MCF 10A (cell line): Measurements from ENCODE around the gene IRAK2. TPM values are rescaled to one million over a fixed set of nuclear protein-coding genes. Genes with fewer than 3 reads are reported as not detected.

Source experiments
- BruUV-seq: library from RNA; stranded (reverse); fragments of 400-500 nt; replicated peaks from 2 replicates; lab custom pipeline; 2021; lab: Mats Ljungman, UMichigan
- CTCF ChIA-PET: fragments of 300-600 bp; sonication (Branson Sonifier 250); formaldehyde crosslinking; extraction: SDS; loops from one replicate; lab custom pipeline; 2021; ENCODE audit warnings: antibody characterized with exemption, inconsistent platforms; lab: Yijun Ruan, JAX
- POLR2A ChIA-PET: fragments of 300-600, 350-650 bp; sonication (Branson Sonifier 250); formaldehyde crosslinking; extraction: SDS; loops from one replicate; lab custom pipeline; 2020; ENCODE audit warnings: antibody characterized with exemption, inconsistent platforms; lab: Yijun Ruan, JAX
- DNase-seq: peaks from one replicate; pipeline ENCODE4 v3.0.0-alpha.2; 2018; ENCODE audit not compliant: unreplicated experiment
- H3K27ac Mint-ChIP-seq: one replicate; pipeline ENCODE4 v1.8.0; 2022; ENCODE audit warnings: mild to moderate bottlenecking, low read depth, mixed read lengths; ENCODE audit not compliant: unreplicated experiment
- H3K27me3 Mint-ChIP-seq: one replicate; pipeline ENCODE4 v1.8.0; 2022; ENCODE audit warnings: mixed read lengths; ENCODE audit not compliant: insufficient read depth, unreplicated experiment
- H3K36me3 Mint-ChIP-seq: one replicate; pipeline ENCODE4 v1.8.0; 2022; ENCODE audit warnings: mild to moderate bottlenecking, moderate library complexity, mixed read lengths; ENCODE audit not compliant: insufficient read depth, unreplicated experiment
- H3K4me1 Mint-ChIP-seq: one replicate; pipeline ENCODE4 v1.8.0; 2022; ENCODE audit warnings: mixed read lengths; ENCODE audit not compliant: insufficient read depth, unreplicated experiment
- H3K4me3 Mint-ChIP-seq: one replicate; pipeline ENCODE4 v1.8.0; 2022; ENCODE audit warnings: mild to moderate bottlenecking, moderate library complexity, mixed read lengths; ENCODE audit not compliant: unreplicated experiment
- H3K9me3 Mint-ChIP-seq: one replicate; pipeline ENCODE4 v1.8.0; 2022; ENCODE audit warnings: mixed read lengths; ENCODE audit not compliant: unreplicated experiment
- intact Hi-C: fragments of 100-400 bp; cut with micrococcal nuclease; formaldehyde crosslinking; loops from 2 replicates; pipeline ENCODE4 v1.14.1; 2022
- total RNA-seq: library from RNA; stranded (reverse); gene quantifications from 2 replicates; pipeline ENCODE4 v1.2.3, GENCODE V29; 2022
- TF ChIP-seq, protein P1 (sequence below): fragments of 200-600 bp; IDR thresholded peaks from one replicate; pipeline ENCODE4 v1.8.0; 2022; ENCODE audit warnings: antibody characterized with exemption, mild to moderate bottlenecking; ENCODE audit not compliant: unreplicated experiment

The IRAK2 gene
- total RNA-seq, 1 experiment from 2014 or later = 6.0 TPM

GRCh38 chr3:10273702-10274305 lies 109.1 kb downstream of the IRAK2 start:
- intact Hi-C loops = no loop called here
- Mint-ChIP-seq H3K4me3 (no peak overlapping the region), H3K9me3 (no peaks in the 10 kb centered on the region), H3K4me1 (peaks cover 16% of the 10 kb centered on the region), H3K27me3 (no peaks in the 10 kb centered on the region), H3K27ac (no peak overlapping the region), H3K36me3 (peaks cover 67% of the 10 kb centered on the region)
- TF ChIP-seq, protein P1, sequence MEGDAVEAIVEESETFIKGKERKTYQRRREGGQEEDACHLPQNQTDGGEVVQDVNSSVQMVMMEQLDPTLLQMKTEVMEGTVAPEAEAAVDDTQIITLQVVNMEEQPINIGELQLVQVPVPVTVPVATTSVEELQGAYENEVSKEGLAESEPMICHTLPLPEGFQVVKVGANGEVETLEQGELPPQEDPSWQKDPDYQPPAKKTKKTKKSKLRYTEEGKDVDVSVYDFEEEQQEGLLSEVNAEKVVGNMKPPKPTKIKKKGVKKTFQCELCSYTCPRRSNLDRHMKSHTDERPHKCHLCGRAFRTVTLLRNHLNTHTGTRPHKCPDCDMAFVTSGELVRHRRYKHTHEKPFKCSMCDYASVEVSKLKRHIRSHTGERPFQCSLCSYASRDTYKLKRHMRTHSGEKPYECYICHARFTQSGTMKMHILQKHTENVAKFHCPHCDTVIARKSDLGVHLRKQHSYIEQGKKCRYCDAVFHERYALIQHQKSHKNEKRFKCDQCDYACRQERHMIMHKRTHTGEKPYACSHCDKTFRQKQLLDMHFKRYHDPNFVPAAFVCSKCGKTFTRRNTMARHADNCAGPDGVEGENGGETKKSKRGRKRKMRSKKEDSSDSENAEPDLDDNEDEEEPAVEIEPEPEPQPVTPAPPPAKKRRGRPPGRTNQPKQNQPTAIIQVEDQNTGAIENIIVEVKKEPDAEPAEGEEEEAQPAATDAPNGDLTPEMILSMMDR = no peak
- CTCF ChIA-PET = interaction anchor here (0.8 to 1.1 kb wide), 2 partner anchors 12 to 13 kb away, joined by 3 read pairs; no protein-coding TSS in a partner anchor
- no TSS peak for BruUV-seq
- POLR2A ChIA-PET = interaction anchor here (0.5 to 1.2 kb wide), 3 partner anchors 10 to 46 kb away, joined by 3 read pairs; no protein-coding TSS in a partner anchor
- no peak for DNase-seq

DNA sequence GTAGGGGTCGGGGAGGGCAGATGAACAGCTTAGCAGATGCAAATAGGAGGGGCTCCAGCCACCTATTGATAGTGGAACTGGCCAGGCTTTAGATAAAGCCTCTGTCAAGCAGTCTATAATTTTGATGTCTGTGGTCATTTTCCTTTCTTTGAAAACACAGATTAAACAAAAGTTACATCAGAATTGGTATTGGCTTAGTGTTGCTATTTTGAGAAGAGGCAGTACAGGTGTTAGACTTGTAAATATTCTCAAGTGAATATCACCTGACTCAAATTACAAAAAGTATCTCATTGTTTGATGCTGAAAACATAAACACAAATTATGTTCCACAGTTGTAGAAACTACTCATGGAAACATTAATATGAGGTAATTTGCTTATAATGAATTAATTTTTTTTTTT lies 109.9 kb downstream of the IRAK2 start:
- no peak overlapping the region for H3K27ac Mint-ChIP-seq
- H3K9me3 Mint-ChIP-seq = no peaks in the 10 kb centered on the region
- CTCF ChIA-PET = interaction anchor here (0.8 kb wide), 1 partner anchor 13 kb away, joined by 3 read pairs; no protein-coding TSS in a partner anchor
- H3K4me3 Mint-ChIP-seq = no peak overlapping the region
- DNase-seq = no peak
- POLR2A ChIA-PET = interaction anchor here (0.5 to 1.2 kb wide), 4 partner anchors 9 to 45 kb away, joined by 3 to 6 read pairs (median 3); no protein-coding TSS in a partner anchor
- peaks cover 62% of the 10 kb centered on the region for H3K36me3 Mint-ChIP-seq
- intact Hi-C loops = no loop called here
- TF ChIP-seq, protein P1 = no peak
- no peaks in the 10 kb centered on the region for H3K27me3 Mint-ChIP-seq
- peaks cover 16% of the 10 kb centered on the region for H3K4me1 Mint-ChIP-seq
- no TSS peak for BruUV-seq

DNA sequence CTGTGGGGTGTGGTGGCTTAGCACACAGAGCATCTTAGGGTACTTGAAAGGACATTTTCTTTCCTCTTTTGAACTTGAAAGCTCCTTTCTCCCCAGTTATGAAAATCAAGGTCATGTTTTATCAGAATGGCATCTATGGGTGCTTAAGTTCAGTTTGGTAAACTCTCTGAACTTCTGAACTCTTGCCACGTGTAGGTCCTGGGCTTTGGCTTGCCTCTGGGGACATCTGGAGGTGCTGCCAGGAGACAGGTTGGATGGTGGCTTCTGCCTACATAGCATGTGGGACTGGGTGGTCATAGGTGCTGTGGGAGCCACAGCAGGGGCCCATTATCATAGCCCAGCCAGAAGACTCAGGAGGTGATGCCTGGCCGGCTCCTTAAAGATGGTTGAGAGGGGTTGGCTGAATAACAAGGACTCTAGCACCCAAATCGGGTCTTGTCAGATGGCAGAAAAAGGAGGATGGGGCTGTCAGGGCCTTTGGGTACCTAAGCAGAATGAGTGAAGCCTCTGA lies 112.5 kb downstream of the IRAK2 start:
- Mint-ChIP-seq H3K27ac (no peak overlapping the region), H3K4me1 (peaks cover 16% of the 10 kb centered on the region), H3K36me3 (peaks cover 66% of the 10 kb centered on the region), H3K9me3 (no peaks in the 10 kb centered on the region), H3K4me3 (no peak overlapping the region), H3K27me3 (no peaks in the 10 kb centered on the region)
- CTCF ChIA-PET = no interaction called here
- intact Hi-C loops = no loop called here
- TF ChIP-seq, protein P1 = no peak
- no peak for DNase-seq
- no TSS peak for BruUV-seq
- POLR2A ChIA-PET = no interaction called here

- no TSS peak for BruUV-seq
- intact Hi-C loops = no loop called here
These were observed 113.8 kb downstream of the IRAK2 start for GRCh38 chr3:10278501-10278900.

More at GRCh38 chr3:10278501-10278900, 113.8 kb downstream of the IRAK2 start:
- no peak overlapping the region for H3K4me3 Mint-ChIP-seq
- POLR2A ChIA-PET = interaction anchor here (0.5 kb wide), 1 partner anchor 9 kb away, joined by 3 read pairs; no protein-coding TSS in a partner anchor
- no peaks in the 10 kb centered on the region for H3K27me3 Mint-ChIP-seq
- TF ChIP-seq, protein P1 = no peak
- H3K9me3 Mint-ChIP-seq = no peaks in the 10 kb centered on the region
- no peak for DNase-seq
- peaks cover 66% of the 10 kb centered on the region for H3K36me3 Mint-ChIP-seq
- peaks cover 8% of the 10 kb centered on the region for H3K4me1 Mint-ChIP-seq
- CTCF ChIA-PET = no interaction called here
- no peak overlapping the region for H3K27ac Mint-ChIP-seq
